Right ventricle myocardium superior (tissue), 1 donor: ENCODE data around the gene GRK4. TPM values are rescaled to one million over a fixed set of nuclear protein-coding genes. Genes with fewer than 3 reads are reported as not detected.

Source experiments
- ATAC-seq: fragments of 200-7000 bp; cut with Tn5 transposase; one replicate; pipeline ENCODE4 v1.9.1; 2020; ENCODE audit warnings: mild to moderate bottlenecking; ENCODE audit not compliant: poor library complexity
- DNase-seq: peaks from one replicate; pipeline ENCODE4 v3.0.0-alpha.2; 2020
- intact Hi-C: fragments of 100-400 bp; cut with DNase I; formaldehyde crosslinking; loops from one replicate; pipeline ENCODE4 v1.11.2; 2022
- total RNA-seq: library from RNA; stranded (reverse); fragmentation: NEBNext Ultra II Directional; extraction: Animal tissue kit (Norgen Biotek cat#: 25700); gene quantifications from one replicate; pipeline ENCODE4 v1.2.1, GENCODE V29; 2021
- donor health status: DM: no; HTN: yes; CAD: no; lungs with severe emphysema.

The GRK4 gene
- total RNA-seq, 1 donor from 2014 or later, result 8.8 TPM

DNA sequence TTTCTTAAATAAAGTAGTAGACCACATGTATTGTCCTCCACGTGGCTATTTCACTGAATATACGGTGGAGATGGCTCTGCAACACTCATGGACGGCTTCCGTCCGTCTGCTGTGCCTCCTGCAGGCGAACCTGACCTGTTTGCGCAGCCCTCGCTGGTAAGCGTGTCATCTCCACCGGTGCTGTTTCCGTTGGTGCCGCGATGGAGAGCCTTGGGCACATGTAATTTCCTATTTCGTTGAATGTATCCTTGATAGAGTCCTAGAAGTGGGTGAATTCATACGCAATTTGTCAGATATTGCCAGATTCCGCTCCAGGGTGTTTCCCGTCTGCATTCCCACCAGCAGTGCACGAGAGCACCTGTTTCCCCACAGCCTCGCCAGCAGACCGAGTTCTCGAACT lies 62.5 kb downstream of the GRK4 start:
- DNase-seq (no peak), ATAC-seq (no peak)
- intact Hi-C loops, result no loop called here

- ATAC-seq, result no peak
- intact Hi-C loops, result no loop called here
Measured at GRCh38 chr4:3026540-3026939, 63.2 kb downstream of the GRK4 start.

DNA sequence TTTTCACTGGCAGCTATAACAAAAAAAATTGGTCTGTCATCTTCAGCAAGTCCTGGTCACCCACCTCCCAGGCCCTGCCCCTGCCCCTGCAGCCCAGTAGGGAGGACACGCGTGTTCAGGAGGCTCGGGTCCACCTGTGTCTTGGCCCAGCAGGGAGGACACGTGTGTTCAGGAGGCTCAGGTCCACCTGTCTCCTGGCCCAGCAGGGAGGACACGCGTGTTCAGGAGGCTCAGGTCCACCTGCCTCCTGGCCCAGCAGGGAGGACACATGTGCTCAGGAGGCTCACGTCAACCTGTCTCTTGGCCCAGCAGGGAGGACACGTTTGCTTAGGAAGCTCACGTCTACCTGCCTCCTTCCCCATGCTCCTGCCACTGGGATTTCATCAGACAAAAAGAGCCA lies 66.1 kb downstream of the GRK4 start:
- no peak for ATAC-seq
- intact Hi-C loops, result no loop called here
- DNase-seq, result no peak

More at GRCh38 chr4:3026540-3026939, 63.2 kb downstream of the GRK4 start:
- DNase-seq, result no peak

DNA sequence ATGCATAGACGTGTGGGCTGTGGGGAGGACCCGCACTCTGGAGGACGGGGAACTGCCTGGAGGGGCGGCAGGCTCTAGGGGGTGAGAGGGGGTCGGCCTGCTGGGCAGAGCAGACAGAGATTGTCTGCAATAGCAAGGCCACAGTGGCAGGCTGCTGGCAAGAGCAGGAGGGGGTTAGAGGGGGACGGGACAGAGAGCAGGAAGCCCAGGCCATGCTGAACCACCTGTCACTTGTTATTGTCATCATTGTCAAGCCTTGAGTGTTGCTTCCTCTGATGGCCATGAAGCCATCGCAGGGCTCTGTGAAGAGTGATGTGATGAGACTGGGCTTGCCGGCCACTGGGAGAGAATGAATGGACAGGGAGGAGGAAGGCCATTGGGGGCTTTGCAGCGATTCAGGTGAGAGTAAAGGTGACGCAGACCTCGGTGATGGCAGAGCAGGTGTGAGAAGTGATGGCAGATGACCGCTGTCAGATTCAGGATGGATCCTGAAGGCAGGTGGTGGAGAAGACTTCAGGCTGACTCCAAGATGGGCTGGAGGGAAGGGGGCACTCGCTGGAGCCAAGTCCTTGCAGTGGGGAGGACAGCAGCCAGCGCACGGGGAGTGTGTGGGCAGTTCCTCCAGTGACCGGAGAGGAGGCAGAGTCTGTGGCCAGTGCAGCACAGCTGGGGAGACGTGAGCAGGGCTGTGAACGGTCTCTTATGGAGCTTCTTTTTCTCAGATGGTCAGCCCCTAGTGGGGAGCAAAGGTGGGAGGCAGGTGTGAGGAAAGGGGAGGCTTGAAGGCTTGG lies 67.4 kb downstream of the GRK4 start:
- DNase-seq (no peak), ATAC-seq (no peak)

GRCh38 chr4:3031357-3032082 lies 68.1 kb downstream of the GRK4 start:
- no peak for ATAC-seq
- intact Hi-C loops, result no loop called here
- peak; percentile 58 for DNase-seq

More for the DNA sequence above, 67.4 kb downstream of the GRK4 start:
- intact Hi-C loops, result no loop called here

DNA sequence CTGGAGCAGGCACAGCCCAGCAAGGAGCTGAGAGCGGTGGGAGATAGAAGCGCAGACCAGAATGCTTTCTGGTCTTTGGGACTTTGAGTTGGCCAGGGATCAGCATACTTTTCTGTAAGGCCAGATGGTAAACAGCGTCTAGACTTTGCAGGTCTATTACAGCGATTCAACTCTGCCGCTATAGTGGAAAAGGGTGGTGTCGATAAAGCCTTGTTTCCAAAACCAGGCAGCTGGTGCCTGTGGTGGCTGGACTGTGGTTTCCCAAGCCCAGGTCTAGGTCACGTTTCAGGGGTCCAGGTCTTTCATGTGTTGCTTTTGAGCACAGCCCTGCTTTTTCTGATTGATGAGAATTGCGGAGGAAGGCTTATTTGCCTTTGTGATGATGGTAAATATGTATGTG lies 70.9 kb downstream of the GRK4 start:
- intact Hi-C loops, result no loop called here
- DNase-seq (no peak), ATAC-seq (no peak)

GRCh38 chr4:3035249-3035648 lies 71.9 kb downstream of the GRK4 start:
- DNase-seq, result no peak
- ATAC-seq, result no peak
- intact Hi-C loops, result no loop called here

DNA sequence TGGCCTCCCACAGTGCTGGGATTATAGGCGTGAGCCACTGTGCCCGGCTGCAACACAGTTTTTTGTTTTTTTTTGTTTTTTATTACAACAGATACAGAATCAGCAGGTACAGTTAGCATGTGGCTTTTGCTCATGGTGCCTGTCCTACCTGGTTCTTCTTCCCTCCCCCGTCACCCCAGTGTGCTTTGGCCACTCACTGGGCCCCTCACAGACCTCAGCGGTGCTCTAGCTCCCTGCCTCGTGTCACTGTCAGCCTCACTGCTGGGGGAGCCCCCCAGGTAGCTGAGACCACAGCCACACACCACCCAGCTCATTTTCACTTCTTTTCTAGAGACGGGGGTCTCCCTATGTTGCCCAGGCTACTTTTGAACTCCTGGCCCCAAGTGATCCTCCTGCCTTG lies 72.3 kb downstream of the GRK4 start:
- ATAC-seq, result no peak
- no peak for DNase-seq
- intact Hi-C loops, result no loop called here

GRCh38 chr4:3036131-3036952 lies 73.0 kb downstream of the GRK4 start:
- ATAC-seq (no peak), DNase-seq (no peak)
- intact Hi-C loops, result no loop called here

GRCh38 chr4:3037957-3038461 lies 74.6 kb downstream of the GRK4 start:
- intact Hi-C loops, result no loop called here
- peak; percentile 84 for DNase-seq
- ATAC-seq, result peak; percentile 65

DNA sequence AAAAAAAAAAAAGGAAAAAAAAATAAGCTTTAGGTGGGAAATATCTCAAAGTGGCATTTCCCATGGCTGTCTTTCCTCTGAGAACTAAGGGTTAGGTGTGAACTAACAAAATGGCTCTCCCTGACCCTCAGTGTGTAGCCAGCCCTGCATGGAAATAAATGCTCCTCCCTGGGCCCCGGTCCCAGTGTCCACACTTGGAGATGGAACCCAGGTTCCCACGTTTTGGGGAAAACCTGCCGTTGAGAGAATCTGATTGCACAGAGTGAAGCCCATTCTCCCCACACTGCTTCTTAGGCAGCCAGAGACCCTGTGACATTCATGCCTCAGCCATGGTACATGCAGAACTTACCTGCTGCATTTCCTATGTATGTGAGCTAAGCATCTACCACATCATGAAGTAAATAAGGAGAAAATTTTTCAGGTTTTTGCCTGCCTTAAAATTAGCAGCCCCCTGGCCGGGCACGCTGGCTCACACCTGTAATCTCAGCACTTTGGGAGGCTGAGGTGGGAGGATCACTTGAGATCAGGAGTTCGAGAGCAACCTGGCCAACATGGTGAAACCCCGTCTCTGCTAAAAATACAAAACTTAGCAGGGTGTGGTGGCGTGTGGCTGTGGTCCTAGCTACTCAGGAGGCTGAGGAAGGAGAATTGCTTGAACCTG lies 76.5 kb downstream of the GRK4 start:
- intact Hi-C loops, result no loop called here
- ATAC-seq, result no peak
- peak; percentile 4 for DNase-seq

- DNase-seq (peak; percentile 36), ATAC-seq (no peak)
- intact Hi-C loops, result no loop called here
Measured at GRCh38 chr4:3040452-3041191, 77.3 kb downstream of the GRK4 start.

- peak; percentile 84 for DNase-seq
- intact Hi-C loops, result no loop called here
- ATAC-seq, result peak; percentile 69
Measured at GRCh38 chr4:3041192-3042142, 78.1 kb downstream of the GRK4 start.

- ATAC-seq, result no peak
- peak; percentile 24 for DNase-seq
- intact Hi-C loops, result no loop called here
Measured at GRCh38 chr4:3042226-3042625, 78.9 kb downstream of the GRK4 start.

- ATAC-seq (no peak), DNase-seq (no peak)
- intact Hi-C loops, result no loop called here
Measured at GRCh38 chr4:3043282-3044020, 80.1 kb downstream of the GRK4 start.
